ENCODE measurements around the gene OTOL1.
"Not testable (repeated sequence)": the region's sequence is repeated elsewhere in the genome, so short reads cannot be mapped to it uniquely, and the experiment has no call there.

Gene OTOL1

GRCh38 chr3:161496508-161496907, at the start of gene OTOL1:
Gene OTOL1 (plus strand): TSS chr3:161496808. CDS start chr3:161496808, 0 bp downstream.
- no peak within 1 kb of the TSS for H3K27ac Mint-ChIP-seq
- no peaks in the 10 kb centered on the region for H3K36me3 Mint-ChIP-seq (ENCODE audit: low read depth)
- no peak within 1 kb of the TSS for H3K4me3 Mint-ChIP-seq
- no peaks in the 10 kb centered on the region for H3K4me1 Mint-ChIP-seq (ENCODE audit: low read depth)
- H3K9me3 Mint-ChIP-seq = peaks cover 4% of the 10 kb centered on the region
- H3K27me3 Mint-ChIP-seq = peaks cover 7% of the 10 kb centered on the region

DNA sequence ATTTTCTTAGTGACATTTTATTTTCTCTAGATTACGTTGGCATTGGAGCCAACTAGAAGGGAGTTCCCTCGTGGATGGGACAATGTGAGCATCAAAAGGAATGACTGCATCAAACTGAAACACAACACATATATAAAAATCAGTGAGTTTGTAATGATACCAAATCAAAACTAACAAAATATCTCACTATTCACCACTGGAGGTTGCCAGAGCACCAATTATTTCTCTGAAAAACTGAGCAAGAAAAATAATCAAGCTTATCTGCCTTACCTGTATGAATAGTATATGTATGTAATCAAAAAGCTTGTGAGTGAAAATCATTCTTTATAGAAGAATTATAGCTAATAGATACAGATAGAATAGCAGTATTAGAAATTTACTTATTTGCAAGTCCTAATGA, 46.8 kb upstream of the OTOL1 start:
- no peak overlapping the region for H3K4me3 Mint-ChIP-seq
- peaks cover 4% of the 10 kb centered on the region for H3K9me3 Mint-ChIP-seq
- H3K4me1 Mint-ChIP-seq (ENCODE audit: low read depth) = no peaks in the 10 kb centered on the region
- H3K27me3 Mint-ChIP-seq = peaks cover 15% of the 10 kb centered on the region
- H3K27ac Mint-ChIP-seq = no peak overlapping the region
- no peaks in the 10 kb centered on the region for H3K36me3 Mint-ChIP-seq (ENCODE audit: low read depth)

DNA sequence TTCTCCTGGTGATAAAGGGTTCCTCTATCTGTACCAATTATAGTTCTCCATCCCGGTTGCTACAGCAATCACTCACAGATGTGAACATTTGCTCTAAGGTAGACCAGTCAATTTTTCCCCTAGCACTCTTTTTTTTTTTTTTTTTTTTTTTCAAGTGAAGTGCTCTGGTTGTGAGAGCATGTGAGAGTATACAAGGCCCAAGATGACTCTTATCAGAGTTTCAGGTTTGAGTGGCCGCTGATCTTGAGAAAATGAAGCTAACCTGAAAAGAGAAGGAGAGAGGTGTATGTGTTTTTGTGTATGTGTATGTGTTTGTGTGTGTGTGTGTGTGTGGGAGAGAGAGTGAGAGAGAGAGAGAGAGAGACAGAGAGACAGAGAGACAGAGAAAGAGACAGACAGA, 44.4 kb upstream of the OTOL1 start:
- Mint-ChIP-seq H3K27ac (no peak overlapping the region), H3K4me3 (no peak overlapping the region), H3K9me3 (peaks cover 4% of the 10 kb centered on the region), H3K27me3 (peaks cover 7% of the 10 kb centered on the region), H3K4me1 (ENCODE audit: low read depth) (no peaks in the 10 kb centered on the region), H3K36me3 (ENCODE audit: low read depth) (no peaks in the 10 kb centered on the region)

- Mint-ChIP-seq H3K4me3 (no peak overlapping the region), H3K9me3 (no peaks in the 10 kb centered on the region), H3K36me3 (ENCODE audit: low read depth) (no peaks in the 10 kb centered on the region), H3K4me1 (ENCODE audit: low read depth) (no peaks in the 10 kb centered on the region), H3K27me3 (peaks cover 7% of the 10 kb centered on the region), H3K27ac (no peak overlapping the region)
Measured at GRCh38 chr3:161454615-161455014, 42.0 kb upstream of the OTOL1 start.

DNA sequence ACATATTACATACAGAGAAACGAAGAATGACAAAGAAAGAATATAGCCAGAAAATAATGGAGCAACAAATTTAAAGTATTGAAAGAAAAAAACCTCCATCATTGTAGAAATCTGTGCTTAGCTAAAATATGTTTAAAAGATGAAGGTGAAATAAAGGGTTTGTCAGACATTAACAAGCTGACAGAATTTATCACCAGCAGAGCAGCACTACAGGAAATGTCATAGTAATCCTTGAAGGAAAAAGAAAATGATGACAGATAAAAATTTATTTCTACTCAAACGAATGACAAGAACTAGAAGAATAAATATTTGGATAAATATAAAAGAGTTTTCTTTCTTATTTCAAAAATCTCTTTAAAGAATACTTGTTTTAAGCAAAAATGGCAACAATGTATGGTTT, 40.6 kb upstream of the OTOL1 start:
- H3K4me3 Mint-ChIP-seq = no peak overlapping the region
- no peaks in the 10 kb centered on the region for H3K4me1 Mint-ChIP-seq (ENCODE audit: low read depth)
- H3K9me3 Mint-ChIP-seq = no peaks in the 10 kb centered on the region
- H3K36me3 Mint-ChIP-seq (ENCODE audit: low read depth) = no peaks in the 10 kb centered on the region
- peaks cover 7% of the 10 kb centered on the region for H3K27me3 Mint-ChIP-seq
- no peak overlapping the region for H3K27ac Mint-ChIP-seq

- H3K27ac Mint-ChIP-seq = no peak overlapping the region
- no peaks in the 10 kb centered on the region for H3K4me1 Mint-ChIP-seq (ENCODE audit: low read depth)
- H3K27me3 Mint-ChIP-seq = peaks cover 4% of the 10 kb centered on the region
- no peak overlapping the region for H3K4me3 Mint-ChIP-seq
- H3K9me3 Mint-ChIP-seq = peaks cover 11% of the 10 kb centered on the region
- no peaks in the 10 kb centered on the region for H3K36me3 Mint-ChIP-seq (ENCODE audit: low read depth)
Measured at GRCh38 chr3:161462138-161462537, 34.5 kb upstream of the OTOL1 start.

- H3K4me3 Mint-ChIP-seq = no peak overlapping the region
- peaks cover 12% of the 10 kb centered on the region for H3K27me3 Mint-ChIP-seq
- H3K4me1 Mint-ChIP-seq (ENCODE audit: low read depth) = no peaks in the 10 kb centered on the region
- H3K27ac Mint-ChIP-seq = no peak overlapping the region
- no peaks in the 10 kb centered on the region for H3K9me3 Mint-ChIP-seq
- H3K36me3 Mint-ChIP-seq (ENCODE audit: low read depth) = no peaks in the 10 kb centered on the region
Measured at GRCh38 chr3:161471211-161471610, 25.4 kb upstream of the OTOL1 start.

DNA sequence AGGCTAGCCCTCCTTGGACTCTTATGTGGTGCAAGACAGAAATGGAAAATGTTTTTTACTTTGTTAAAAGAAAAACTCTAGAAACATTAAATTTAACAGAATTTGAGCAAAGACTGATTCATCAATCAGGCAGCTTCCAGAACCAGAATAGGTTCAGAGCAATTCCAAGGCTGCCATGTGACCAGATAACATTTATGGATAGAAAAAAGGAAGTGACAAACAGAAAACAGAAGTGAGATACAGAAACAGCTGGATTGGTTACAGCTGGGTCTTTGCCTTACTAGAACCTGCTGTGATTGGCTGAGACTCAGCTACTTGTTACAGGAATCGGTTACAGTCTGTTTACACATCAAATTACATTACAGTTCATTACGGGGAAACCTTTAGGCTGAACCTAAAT, 22.5 kb upstream of the OTOL1 start:
- Mint-ChIP-seq H3K9me3 (no peaks in the 10 kb centered on the region), H3K27me3 (peaks cover 13% of the 10 kb centered on the region), H3K27ac (no peak overlapping the region), H3K4me1 (ENCODE audit: low read depth) (no peaks in the 10 kb centered on the region), H3K36me3 (ENCODE audit: low read depth) (no peaks in the 10 kb centered on the region), H3K4me3 (no peak overlapping the region)

- H3K4me1 Mint-ChIP-seq (ENCODE audit: low read depth) = no peaks in the 10 kb centered on the region
- no peaks in the 10 kb centered on the region for H3K36me3 Mint-ChIP-seq (ENCODE audit: low read depth)
- H3K9me3 Mint-ChIP-seq = no peaks in the 10 kb centered on the region
- H3K4me3 Mint-ChIP-seq = no peak overlapping the region
- H3K27ac Mint-ChIP-seq = no peak overlapping the region
- peaks cover 13% of the 10 kb centered on the region for H3K27me3 Mint-ChIP-seq
Measured at GRCh38 chr3:161474741-161475140, 21.9 kb upstream of the OTOL1 start.

- no peaks in the 10 kb centered on the region for H3K9me3 Mint-ChIP-seq
- peaks cover 13% of the 10 kb centered on the region for H3K27me3 Mint-ChIP-seq
- H3K4me3 Mint-ChIP-seq = no peak overlapping the region
- no peaks in the 10 kb centered on the region for H3K36me3 Mint-ChIP-seq (ENCODE audit: low read depth)
- no peak overlapping the region for H3K27ac Mint-ChIP-seq
- no peaks in the 10 kb centered on the region for H3K4me1 Mint-ChIP-seq (ENCODE audit: low read depth)
Measured at GRCh38 chr3:161475206-161475605, 21.4 kb upstream of the OTOL1 start.

DNA sequence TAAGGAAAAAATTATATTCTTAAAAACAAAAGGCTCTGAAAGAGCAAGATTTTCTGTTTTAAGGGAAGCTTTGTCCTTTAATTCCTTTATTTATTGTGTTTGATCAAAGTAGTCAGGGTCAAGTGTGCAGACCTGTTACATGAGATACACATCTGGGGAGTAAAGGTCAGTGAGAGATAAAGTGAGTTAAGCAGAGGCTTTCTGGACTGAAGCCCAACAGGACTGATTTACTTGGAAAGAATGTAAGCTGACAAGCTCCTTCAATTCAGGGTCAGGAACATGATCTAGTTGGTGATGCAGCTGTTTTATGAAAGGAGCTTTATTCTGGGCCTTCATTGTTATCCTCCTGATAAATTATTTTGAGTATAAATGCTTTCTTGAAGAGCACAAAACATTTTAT, 20.7 kb upstream of the OTOL1 start:
- Mint-ChIP-seq H3K4me3 (no peak overlapping the region), H3K4me1 (ENCODE audit: low read depth) (no peaks in the 10 kb centered on the region), H3K27me3 (peaks cover 9% of the 10 kb centered on the region), H3K9me3 (no peaks in the 10 kb centered on the region), H3K27ac (no peak overlapping the region), H3K36me3 (ENCODE audit: low read depth) (no peaks in the 10 kb centered on the region)

DNA sequence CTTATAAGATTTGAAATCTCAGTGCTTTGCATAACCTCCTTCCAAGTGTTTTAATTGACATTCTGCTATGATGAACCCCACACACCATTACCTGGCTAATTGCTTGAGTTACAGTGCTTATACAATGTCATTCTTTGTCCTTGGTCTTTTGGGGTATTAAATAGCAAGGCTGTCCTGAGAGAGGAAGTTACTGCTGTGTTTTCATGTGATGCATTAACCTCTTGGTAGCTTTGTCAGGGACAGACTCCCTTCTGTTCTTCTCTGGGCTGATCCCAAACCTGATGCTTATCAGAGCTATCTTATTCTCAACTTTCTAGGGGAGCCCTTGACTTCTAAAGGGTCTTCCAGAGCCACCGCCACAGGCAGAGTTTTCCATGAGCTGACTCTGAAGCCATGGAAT, 12.4 kb upstream of the OTOL1 start:
- no peak overlapping the region for H3K27ac Mint-ChIP-seq
- H3K9me3 Mint-ChIP-seq = no peaks in the 10 kb centered on the region
- H3K36me3 Mint-ChIP-seq (ENCODE audit: low read depth) = no peaks in the 10 kb centered on the region
- no peaks in the 10 kb centered on the region for H3K4me1 Mint-ChIP-seq (ENCODE audit: low read depth)
- no peak overlapping the region for H3K4me3 Mint-ChIP-seq
- H3K27me3 Mint-ChIP-seq = peaks cover 29% of the 10 kb centered on the region

GRCh38 chr3:161488284-161488683, 8.3 kb upstream of the OTOL1 start:
- H3K9me3 Mint-ChIP-seq; H3K4me1 Mint-ChIP-seq (ENCODE audit: low read depth); H3K4me3 Mint-ChIP-seq; H3K27ac Mint-ChIP-seq; H3K36me3 Mint-ChIP-seq (ENCODE audit: low read depth): not testable (repeated sequence)
- peaks cover 23% of the 10 kb centered on the region for H3K27me3 Mint-ChIP-seq

DNA sequence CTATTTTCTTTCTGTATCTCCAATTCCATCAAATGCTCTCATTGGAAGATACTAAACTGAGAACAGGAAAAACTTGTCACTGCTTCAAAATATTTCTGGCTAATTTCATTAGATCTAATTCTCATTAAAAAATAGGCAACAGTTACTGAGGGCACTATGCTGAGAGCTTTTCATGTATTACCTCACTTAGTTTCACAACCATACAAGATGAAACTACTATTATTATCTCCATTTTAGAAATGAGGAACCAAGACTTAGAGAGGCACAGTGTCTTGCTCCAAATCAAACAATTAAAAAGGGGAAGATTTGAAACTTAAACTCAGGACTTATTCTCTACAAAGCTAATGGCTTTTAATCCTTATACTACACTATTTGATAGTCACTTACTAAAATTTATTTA, 7.2 kb upstream of the OTOL1 start:
- Mint-ChIP-seq H3K9me3 (peaks cover 4% of the 10 kb centered on the region), H3K36me3 (ENCODE audit: low read depth) (no peaks in the 10 kb centered on the region), H3K4me1 (ENCODE audit: low read depth) (no peaks in the 10 kb centered on the region), H3K27ac (no peak overlapping the region), H3K4me3 (no peak overlapping the region), H3K27me3 (peaks cover 23% of the 10 kb centered on the region)

GRCh38 chr3:161490845-161491244, 5.8 kb upstream of the OTOL1 start:
- not testable (repeated sequence) for H3K9me3 Mint-ChIP-seq; H3K27ac Mint-ChIP-seq; H3K4me1 Mint-ChIP-seq (ENCODE audit: low read depth); H3K4me3 Mint-ChIP-seq; H3K36me3 Mint-ChIP-seq (ENCODE audit: low read depth)
- peaks cover 21% of the 10 kb centered on the region for H3K27me3 Mint-ChIP-seq

DNA sequence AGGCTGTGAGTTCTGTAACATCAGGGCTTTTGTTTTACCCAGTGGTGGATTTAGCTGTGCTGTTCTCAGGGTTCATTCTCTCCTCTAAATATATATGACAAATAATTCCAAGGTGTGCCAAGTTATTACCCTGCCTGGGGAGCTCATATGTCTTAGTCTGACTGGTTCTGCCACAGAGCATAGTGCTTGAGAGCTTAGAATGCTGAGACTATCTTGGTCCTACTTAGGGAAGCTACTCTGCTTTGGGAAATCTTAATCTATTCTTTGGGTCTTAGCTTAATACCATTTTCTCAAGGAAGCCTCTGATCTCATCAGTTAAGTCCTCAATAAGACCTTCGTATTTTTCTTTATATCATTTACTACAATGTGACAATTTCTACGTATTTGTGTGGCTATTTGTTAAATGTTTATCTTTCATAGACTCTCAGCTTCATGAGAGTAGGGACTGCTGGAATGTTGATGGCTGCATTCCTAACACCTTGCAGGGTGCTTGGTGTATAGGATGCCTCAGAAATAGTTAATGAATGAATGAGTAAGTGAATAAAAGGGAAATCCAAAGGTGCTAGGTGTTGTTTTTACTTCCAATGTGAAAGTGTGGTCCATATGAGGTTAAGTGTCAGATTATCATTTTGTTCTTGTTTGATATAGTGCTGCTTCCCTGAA, 1.8 kb downstream of the OTOL1 start:
- Mint-ChIP-seq H3K36me3 (ENCODE audit: low read depth) (no peaks in the 10 kb centered on the region), H3K9me3 (peaks cover 4% of the 10 kb centered on the region), H3K4me3 (no peak overlapping the region), H3K4me1 (ENCODE audit: low read depth) (no peaks in the 10 kb centered on the region), H3K27ac (no peak overlapping the region), H3K27me3 (peaks cover 5% of the 10 kb centered on the region)

All from stimulated activated naive CD8-positive, alpha-beta T cell treated with anti-CD3 and anti-CD28 coated beads, Interleukin-15, Interleukin-2, amounts not matched to agents 100 ng/mL and 50 ng/mL, for 24 hours (primary cell).